ENCODE measurements around the gene MARF1.

The MARF1 gene

GRCh38 chr16:15606518-15607220, 36.3 kb downstream of the MARF1 start:
- no peak overlapping the region for H3K4me3 ChIP-seq (ENCODE audit: low read depth, low read length)
- TF ChIP-seq MYC (IDR thresholded peaks at IDR 0.05; ENCODE audit: low read depth, low read length) (no peak), CTCF (IDR thresholded peaks at IDR 0.05; ENCODE audit: low read depth, low read length) (no peak), MAX (IDR thresholded peaks at IDR 0.05; ENCODE audit: low read depth, low read length) (no peak), POLR2A (IDR thresholded peaks at IDR 0.05; ENCODE audit: extremely low read depth, insufficient read length) (no peak)
- DNase-seq (ENCODE audit: low read depth): no peak

GRCh38 chr16:15605839-15606517, 37.0 kb downstream of the MARF1 start:
- DNase-seq (ENCODE audit: low read depth): no peak
- no peak for TF ChIP-seq MYC (IDR thresholded peaks at IDR 0.05; ENCODE audit: low read depth, low read length)
- no peak for TF ChIP-seq CTCF (IDR thresholded peaks at IDR 0.05; ENCODE audit: low read depth, low read length)
- no peak for TF ChIP-seq POLR2A (IDR thresholded peaks at IDR 0.05; ENCODE audit: extremely low read depth, insufficient read length)
- TF ChIP-seq MAX (IDR thresholded peaks at IDR 0.05; ENCODE audit: low read depth, low read length): no peak
- no peak overlapping the region for H3K4me3 ChIP-seq (ENCODE audit: low read depth, low read length)

GRCh38 chr16:15604460-15605440, 38.2 kb downstream of the MARF1 start:
- TF ChIP-seq MAX (IDR thresholded peaks at IDR 0.05; ENCODE audit: low read depth, low read length) (no peak), POLR2A (IDR thresholded peaks at IDR 0.05; ENCODE audit: extremely low read depth, insufficient read length) (no peak), CTCF (IDR thresholded peaks at IDR 0.05; ENCODE audit: low read depth, low read length) (no peak), MYC (IDR thresholded peaks at IDR 0.05; ENCODE audit: low read depth, low read length) (no peak)
- DNase-seq (ENCODE audit: low read depth): no peak
- H3K4me3 ChIP-seq (ENCODE audit: low read depth, low read length): no peak overlapping the region

GRCh38 chr16:15602285-15603044, 40.5 kb downstream of the MARF1 start:
- no peak for TF ChIP-seq POLR2A (IDR thresholded peaks at IDR 0.05; ENCODE audit: extremely low read depth, insufficient read length)
- no peak for TF ChIP-seq MAX (IDR thresholded peaks at IDR 0.05; ENCODE audit: low read depth, low read length)
- no peak for TF ChIP-seq CTCF (IDR thresholded peaks at IDR 0.05; ENCODE audit: low read depth, low read length)
- TF ChIP-seq MYC (IDR thresholded peaks at IDR 0.05; ENCODE audit: low read depth, low read length): no peak
- H3K4me3 ChIP-seq (ENCODE audit: low read depth, low read length): no peak overlapping the region
- DNase-seq (ENCODE audit: low read depth): no peak
